Choroid plexus epithelial cell (primary cell): ENCODE data around the gene SECTM1.

Source experiments
- DNase-seq: peaks from one replicate; pipeline ENCODE4 v3.0.0-alpha.2; 2010; ENCODE audit warnings: low read depth
- H3K4me3 ChIP-seq: 2 replicates; pipeline ENCODE4 v1.5.1; 2011; ENCODE audit warnings: low read depth, mild to moderate bottlenecking, control low read depth, low read length, moderate library complexity
- TF ChIP-seq, protein P1 (sequence below): conservative IDR thresholded peaks from 2 replicates; pipeline ENCODE4 v1.5.1; 2011; ENCODE audit warnings: low read depth, mild to moderate bottlenecking, control low read depth, inconsistent platforms, low read length, moderate library complexity

The SECTM1 gene

DNA sequence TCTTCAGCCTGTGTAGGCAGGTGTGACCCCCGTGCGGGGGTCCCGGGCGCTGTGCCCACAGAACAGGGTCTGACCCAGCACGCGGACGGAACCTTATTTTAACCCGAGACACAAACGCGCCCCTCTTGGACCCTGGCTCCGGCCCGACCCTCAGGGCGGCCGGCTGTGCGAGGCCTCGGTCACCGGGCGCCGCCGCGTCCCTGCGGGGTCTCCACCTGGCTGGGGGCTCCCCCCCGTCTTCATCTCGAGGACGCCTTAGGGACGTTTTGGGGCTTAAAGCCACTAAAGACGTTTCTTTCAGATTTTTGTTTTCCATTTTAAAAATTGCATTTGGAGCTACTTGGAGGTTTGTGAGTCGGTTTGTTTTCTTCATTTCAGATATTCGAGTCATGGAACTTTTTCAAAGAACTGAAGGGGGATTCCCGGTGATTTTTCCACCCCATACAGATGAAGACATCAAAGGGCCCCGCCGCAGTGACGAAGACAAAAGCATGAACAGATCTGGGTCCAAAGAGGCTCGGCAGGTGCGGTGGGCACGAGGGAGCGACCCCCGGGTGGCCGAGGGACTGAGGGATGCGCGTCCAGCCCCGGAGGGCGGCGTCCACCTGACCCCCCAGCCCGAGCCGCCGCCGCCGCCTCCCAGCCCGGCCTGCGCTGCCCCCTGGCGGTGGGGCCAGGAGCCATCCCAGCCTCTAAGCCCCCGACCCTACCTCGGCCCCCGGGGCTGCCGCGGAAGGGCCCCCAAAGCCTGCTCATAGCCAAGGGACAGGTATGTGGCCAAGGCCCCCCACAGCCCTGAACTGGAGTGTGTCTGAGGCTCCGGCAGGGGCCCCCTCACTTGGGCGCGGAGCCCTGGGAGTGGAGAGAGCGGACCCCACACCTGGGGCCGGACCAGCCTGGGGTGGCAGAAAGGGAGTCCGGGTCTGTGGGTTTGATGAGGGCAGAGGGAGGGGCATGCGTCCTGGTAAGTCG is 12.3 kb downstream of the SECTM1 start:
- TF ChIP-seq, protein P1, sequence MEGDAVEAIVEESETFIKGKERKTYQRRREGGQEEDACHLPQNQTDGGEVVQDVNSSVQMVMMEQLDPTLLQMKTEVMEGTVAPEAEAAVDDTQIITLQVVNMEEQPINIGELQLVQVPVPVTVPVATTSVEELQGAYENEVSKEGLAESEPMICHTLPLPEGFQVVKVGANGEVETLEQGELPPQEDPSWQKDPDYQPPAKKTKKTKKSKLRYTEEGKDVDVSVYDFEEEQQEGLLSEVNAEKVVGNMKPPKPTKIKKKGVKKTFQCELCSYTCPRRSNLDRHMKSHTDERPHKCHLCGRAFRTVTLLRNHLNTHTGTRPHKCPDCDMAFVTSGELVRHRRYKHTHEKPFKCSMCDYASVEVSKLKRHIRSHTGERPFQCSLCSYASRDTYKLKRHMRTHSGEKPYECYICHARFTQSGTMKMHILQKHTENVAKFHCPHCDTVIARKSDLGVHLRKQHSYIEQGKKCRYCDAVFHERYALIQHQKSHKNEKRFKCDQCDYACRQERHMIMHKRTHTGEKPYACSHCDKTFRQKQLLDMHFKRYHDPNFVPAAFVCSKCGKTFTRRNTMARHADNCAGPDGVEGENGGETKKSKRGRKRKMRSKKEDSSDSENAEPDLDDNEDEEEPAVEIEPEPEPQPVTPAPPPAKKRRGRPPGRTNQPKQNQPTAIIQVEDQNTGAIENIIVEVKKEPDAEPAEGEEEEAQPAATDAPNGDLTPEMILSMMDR: peak; percentile 57
- no peak for DNase-seq
- peak overlapping the region; percentile 11 for H3K4me3 ChIP-seq

DNA sequence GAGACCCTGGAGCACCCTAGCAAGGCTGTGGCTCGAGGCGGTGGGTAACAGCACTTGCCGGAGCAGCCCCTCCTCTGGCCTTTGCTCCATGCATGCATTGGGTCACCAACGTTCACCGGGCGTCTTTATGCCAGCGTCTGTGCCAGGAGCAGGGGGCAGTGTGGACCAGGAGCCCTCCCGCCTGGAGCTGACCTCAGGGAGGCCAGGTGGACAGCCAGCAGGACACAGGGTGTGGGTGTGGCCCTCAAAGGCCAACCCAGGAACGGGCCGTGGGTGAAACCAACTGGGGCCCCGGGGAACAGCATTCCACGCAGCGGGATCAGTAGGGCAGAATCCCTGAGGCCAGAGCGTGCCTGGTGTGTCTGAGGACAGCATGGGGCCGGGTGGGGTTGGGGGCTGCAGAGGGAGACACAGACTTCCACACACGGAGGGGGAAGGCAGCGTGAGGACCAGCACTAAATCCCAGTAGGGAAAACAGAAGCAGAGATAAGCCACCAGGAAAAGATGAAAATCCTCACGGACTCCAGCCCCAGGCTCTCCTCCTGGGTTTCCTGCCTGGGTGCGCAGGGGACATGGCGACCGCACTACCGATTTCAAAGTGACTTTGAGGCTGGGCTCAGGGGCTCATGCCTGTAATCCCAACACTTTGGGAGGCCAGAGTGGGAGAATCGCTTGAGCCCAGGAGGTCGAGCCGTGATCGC is 13.3 kb downstream of the SECTM1 start:
- TF ChIP-seq, protein P1: no peak
- DNase-seq: no peak
- H3K4me3 ChIP-seq: no peak overlapping the region

DNA sequence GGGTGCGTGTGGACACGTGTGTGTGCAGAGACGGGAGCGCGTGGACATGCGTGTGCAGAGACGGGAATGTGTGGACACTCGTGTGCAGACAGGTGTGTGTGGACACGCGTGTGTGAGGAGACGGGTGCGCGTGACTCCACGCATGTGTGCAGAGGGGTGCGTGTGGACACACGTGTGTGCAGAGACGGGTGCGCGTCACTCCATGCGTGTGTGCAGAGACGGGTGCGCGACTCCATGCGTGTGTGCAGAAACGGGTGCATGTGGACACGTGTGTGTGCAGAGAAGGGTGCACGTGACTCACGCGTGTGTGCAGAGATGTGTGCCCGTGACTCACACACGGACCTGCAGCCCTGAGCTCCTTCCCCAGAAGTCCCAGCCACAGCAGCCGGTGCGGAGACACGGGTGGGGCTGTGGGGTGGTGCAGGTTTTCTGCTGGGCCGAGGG is 13.9 kb downstream of the SECTM1 start:
- no peak overlapping the region for H3K4me3 ChIP-seq
- TF ChIP-seq, protein P1: no peak
- no peak for DNase-seq

DNA sequence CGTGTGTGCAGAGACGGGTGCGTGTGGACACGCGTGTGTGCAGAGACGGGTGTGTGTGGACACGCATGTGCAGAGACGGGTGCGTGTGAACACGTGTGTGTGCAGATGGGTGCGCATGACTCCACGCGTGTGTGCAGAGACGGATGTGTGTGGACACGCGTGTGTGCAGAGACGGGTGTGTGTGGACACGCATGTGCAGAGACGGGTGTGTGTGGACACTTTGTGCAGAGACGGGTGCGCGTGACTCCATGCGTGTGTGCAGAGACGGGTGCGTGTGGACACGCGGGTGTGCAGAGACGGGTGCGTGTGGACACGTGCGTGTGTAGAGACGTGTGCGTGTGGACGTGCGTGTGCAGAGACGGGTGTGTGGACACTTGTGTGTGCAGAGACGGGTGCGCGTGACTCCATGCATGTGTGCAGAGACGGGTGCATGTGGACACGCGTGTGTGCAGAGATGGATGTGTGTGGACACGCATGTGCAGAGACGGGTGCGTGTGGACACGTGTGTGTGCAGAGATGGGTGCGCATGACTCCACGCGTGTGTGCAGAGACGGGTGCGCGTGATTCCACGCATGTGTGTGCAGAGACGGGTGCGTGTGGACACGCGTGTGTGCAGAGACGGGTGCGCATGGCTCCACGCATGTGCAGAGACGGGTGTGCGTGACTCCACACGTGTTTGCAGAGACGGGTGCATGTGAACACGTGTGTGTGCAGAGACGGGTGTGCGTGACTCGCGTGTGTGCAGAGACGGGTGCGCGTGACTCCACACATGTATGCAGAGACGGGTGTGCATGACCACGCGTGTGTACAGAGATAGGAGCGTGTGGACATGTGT is 14.6 kb downstream of the SECTM1 start:
- TF ChIP-seq, protein P1: no peak
- DNase-seq: no peak
- no peak overlapping the region for H3K4me3 ChIP-seq

DNA sequence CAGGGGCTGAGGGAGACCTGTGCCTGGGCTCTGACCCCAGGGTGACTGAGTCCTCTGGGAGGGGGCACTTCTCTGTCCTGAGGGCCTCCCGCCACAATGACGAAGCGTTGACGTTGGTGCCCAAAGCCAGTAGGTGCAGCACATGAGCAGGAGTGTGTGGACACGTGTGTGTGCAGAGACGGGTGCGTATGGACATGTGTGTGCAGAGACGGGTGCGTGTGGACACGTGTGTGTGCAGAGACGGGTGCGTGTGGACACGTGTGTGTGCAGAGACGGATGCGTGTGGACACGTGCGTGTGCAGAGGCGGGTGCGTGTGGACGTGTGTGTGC is 15.4 kb downstream of the SECTM1 start:
- TF ChIP-seq, protein P1: no peak
- no peak overlapping the region for H3K4me3 ChIP-seq
- no peak for DNase-seq

DNA sequence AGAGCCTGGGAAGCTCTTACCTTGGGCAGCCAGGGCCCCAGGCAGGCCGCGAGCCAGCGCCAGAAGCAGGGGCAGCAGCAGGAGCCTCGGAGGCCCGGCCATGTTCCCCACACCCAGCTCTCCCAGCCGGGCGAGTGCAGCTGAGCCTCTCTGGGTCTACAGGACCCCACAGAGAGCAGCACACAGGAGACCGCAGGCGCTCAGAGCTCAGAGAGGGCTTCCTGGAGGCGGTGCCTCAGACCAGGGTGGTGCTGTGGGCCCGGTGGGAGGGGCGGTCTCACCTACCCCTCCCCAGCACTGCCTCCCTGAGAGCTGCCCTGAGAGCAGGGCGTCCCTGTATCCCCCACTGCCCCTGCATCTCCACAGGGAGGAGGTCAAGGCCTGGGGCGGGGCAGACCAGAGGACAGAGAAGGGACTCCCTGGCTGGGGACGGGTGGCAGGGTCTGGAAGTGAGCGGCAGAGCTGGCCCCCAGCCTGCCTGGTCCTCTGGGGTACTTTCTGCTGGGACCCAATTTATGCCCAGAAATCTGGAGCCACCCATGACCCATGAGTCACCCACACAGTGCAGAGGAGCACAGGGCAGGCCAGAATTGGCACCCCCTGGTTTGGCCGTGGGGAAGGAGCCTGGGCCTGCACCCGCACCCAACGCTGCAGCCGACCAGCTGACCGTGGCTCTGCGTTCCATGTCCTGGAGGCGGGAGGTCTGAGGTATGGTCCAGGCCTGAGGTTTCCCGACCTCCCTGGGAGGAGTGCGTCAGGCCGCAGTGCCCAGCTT is 16.0 kb downstream of the SECTM1 start, which contains the start of gene CD7:
Gene CD7 (minus strand): TSS at position 215 of the 775 bp plus-strand sequence. CDS start 113 bp downstream, at position 102.
- no peak within 1 kb of the TSS for H3K4me3 ChIP-seq
- DNase-seq: no peak
- TF ChIP-seq, protein P1: no peak
